ENCODE measurements around the gene FGD5.

Gene FGD5

DNA sequence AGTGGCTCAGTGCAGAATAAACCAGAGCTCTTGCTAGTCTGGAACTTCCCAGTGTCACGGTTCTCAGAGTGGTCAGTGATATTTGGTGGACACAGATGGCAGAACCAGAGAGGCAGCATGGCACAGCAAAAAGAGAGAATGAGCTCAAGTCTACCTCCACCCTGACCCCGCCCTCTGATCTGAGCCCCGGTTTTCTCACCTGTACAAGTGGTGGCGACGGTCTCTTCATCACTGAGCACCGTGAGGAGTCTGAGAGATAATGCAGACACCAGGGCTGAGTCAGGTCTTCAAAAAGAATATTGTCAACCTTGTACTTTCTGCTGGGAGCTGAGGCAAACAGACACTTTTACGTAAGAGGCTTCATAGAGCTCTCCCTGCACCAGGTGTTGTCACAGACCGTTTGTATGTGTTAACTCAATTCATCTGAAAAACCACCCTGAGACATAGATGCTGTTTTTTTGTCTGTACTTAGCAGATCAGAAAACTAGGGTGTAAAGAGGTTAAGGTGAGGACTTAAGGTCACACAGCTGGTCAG is 13.2 kb downstream of the FGD5 start:
- DNase-seq (ENCODE audit: low spot score), result no peak

DNA sequence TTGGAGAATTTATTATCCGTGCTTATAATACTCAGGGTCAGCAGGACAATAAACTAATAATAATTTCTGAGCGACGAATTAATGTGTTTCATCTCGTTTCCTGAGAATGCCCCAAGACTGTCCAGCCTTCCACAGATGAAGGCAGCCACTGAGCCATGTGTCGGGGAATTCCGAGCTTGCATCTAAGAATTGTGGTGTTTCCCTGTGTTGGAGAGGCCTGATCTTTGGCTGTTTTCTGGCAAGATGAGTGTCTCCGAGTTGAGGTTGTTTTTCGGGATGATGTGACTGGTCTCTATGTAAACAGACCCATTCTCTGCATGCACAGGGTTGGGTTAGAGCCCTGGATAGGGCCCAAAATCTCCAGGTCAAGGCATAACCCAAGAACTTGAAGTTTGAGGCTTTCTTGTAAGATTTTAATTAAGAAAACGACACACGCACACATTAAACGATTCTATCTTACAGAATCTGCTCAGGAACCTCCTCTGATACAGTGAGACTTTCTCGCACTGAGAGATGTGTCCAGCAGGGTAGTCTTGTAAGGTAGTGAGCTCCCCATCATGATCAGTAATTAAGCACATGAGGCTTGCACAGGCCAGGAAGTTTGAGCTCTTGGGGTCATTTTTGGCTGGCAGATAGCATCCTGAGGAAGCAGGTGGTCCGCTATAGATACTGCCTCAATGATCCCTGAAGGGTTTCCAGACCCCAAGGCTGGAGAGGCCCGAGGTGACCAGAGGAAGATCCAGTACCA is 14.4 kb downstream of the FGD5 start:
- DNase-seq (ENCODE audit: low spot score), result no peak

DNA sequence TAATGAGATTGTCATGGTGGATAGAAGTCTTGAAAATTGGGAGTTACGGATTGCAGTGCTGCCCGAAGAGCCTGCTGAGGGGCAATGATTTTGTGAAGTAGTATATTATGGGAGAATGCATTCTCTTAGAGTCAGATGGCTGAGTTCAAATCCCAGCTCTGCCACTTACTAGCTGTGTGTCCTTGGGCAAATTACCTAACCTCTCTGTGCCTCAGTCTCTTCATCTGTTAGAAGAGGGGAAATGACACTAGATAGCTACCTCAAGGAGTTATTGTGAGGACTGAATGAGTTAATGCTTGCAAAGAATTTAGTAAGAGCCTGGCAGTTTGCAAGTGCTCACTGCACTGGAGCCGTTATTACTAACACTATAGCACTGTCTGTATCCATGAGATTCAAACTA is 15.4 kb downstream of the FGD5 start:
- DNase-seq (ENCODE audit: low spot score), result no peak

DNA sequence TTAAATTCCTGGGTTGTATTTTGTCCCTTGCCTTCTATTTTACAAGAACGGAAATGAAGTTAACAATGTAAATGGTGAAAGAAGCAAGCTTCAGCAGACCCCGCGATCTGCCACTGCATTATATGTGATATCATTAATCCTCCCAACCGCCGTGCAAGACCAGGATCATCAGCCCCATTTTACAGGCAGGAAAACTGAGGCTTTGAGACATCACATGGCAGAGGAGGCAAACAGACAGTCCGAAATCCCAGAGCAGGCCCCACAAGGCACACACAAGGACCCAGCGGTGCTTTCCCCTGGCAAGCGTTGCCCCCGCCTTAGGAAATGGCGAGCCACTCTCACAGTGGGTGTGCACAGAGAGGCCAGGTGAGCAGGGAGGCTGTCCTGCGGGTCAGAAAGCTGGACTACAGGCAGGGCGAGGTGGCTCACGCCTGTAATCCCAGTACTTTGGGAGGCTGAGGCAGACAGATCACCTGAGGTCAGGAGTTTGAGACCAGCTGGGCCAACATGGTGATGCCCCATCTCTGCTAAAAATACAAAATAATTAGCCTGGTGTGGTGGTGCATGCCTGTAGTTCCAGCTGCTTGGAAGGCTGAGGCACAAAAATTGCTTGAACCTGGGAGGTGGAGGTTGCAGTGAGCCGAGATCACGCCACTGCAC is 16.2 kb downstream of the FGD5 start:
- DNase-seq (ENCODE audit: low spot score), result no peak

DNA sequence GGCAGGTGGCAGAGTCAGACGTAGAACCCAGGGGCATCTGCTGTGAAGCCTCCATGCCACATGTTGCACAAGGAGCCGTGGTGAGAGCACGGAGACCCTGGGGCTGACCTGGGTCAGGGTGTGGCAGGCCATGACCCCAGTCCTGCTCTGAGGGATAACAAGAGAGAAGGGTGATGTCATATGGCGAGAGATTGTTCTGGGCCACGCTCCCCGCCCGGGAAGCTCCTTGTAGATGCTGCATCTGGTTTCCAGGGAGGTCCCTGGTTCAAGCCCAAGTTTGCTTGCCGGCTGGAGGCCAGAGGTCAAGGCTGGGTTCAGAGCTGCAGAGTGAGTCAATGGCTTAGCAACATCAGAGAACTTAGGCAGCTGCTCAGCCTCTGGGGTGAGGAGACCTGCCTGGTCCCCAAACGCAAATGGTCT is 17.3 kb downstream of the FGD5 start:
- DNase-seq (ENCODE audit: low spot score), result no peak

DNA sequence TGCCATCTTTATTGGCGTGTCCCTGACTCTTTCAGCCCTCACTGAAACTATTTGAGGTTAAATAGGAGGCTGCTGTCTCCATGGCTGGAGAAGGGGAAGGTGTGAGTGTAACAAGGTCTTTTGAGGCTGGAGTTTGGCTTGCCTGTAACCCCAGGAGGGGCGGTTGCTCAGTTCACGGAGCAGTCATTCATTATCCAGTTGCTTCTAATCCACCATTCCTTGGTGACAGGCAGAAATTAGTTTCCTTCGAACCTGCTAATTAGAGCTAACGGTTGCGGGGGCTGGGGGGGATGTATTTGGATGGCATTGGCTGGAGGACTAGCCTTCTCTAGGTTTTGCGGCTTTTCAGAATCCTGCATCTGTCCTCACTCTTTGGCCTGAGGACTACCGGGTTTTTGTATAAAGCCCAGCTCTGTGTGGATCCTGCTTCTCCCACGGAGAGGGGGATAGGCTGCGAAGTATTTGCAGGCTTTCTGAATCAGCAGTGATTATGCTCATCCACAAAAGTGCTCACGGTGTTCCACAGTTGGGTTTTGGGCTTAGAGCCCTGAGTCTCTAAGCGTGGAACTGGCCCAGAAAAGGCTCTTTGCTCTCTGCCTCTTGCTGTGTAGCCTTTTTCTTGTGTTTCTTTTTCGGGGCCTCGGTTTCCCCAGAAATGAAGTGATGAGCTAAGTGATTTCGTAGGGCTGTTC is 18.6 kb downstream of the FGD5 start:
- no peak for DNase-seq (ENCODE audit: low spot score)

DNA sequence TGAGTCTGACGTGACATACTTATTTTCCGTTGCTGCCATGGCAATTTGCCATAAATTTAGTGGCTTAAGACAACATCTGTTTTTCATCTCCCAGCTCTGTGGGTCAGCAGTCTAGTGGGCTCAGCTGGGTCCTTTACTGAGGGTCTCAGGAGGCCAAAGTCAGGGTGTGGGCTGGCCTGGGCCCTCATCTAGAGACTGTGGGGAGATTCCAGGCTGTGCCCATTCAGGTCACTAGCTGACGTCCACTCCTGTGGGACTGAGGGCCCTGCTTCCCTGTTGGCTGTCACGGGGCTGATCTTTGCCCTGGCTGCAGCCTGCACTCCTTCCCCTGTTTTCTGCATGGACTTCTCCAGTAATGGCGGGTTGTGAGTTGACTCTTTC is 19.1 kb downstream of the FGD5 start:
- DNase-seq (ENCODE audit: low spot score), result no peak

DNA sequence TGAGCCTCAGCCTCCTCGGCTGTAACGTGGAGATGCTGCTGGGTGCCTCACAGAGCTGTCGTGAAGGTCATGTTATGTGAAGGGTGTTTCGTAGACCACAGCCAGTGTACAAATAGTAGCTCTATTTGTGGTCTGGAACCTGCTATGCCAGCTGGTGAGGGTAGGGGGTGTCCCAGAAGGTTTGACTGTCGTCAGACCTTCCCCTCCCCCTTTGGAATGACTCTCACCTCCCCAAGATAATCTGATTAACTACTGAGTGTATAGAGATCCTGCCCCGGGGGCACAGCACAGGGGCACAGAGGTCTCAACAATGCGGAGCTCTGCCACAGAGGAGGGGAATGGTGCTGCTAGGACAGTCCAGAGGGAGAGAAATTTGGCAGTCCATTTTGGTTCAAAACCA is 20.5 kb downstream of the FGD5 start:
- DNase-seq (ENCODE audit: low spot score), result no peak

DNA sequence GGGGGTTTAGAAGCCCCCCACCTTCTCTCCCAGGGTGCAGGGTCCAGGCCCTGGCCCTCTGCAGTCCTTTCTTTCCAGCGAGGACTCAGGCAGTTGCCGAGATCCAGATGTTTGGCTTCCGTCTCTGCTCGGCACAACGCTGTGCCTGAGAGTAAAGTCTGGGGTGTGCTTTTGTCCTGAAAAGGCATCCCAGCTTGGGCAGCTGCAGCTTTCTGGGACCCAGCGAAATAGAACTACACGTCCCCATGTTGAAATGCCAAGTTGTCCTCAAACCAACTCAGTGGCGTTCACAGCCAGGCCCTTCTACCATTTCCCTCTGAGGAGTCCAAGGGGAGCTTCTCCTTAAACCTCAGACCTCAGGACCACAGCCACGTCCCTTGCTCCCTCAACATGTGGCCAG is 23.1 kb downstream of the FGD5 start:
- no peak for DNase-seq (ENCODE audit: low spot score)

DNA sequence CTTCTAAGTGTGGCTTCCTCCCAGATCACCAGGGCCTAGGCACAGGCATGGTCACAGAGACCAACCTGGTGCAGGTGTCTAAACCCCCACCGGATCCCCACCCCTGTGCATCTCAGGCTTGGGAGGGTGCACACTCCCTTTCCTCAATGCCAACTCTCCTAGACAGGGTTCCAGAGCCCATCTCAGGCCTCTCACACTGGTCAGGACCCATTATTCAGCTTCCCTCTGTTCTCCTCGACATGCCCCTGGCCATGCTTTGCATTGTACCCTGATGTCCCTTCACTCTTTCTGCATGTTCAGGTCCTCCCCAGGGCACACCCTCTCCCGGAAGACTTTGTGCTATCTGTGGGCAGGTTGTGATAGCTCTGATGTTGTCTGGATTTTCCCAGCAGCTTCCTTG is 23.5 kb downstream of the FGD5 start:
- DNase-seq (ENCODE audit: low spot score), result no peak

DNA sequence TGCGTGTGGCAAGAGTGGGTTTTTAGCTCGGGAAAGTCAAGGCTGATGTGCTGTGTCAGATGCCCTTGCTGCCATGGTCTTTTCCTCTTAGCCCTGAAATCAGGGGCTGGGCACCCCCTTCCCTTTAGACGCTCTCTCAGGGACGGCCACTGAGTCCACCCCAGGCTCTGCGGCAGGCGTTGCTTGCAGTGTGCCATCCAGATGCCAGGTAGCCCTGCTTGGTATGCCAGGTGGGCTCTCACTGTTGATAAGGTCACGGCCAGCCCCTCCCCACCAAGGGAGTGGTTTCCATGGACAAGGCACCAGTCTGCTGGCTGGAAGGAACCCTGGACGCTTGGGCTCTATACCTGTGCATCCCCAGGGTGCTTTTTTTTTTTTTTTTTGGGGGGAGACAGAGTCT is 24.6 kb downstream of the FGD5 start:
- no peak for DNase-seq (ENCODE audit: low spot score)

DNA sequence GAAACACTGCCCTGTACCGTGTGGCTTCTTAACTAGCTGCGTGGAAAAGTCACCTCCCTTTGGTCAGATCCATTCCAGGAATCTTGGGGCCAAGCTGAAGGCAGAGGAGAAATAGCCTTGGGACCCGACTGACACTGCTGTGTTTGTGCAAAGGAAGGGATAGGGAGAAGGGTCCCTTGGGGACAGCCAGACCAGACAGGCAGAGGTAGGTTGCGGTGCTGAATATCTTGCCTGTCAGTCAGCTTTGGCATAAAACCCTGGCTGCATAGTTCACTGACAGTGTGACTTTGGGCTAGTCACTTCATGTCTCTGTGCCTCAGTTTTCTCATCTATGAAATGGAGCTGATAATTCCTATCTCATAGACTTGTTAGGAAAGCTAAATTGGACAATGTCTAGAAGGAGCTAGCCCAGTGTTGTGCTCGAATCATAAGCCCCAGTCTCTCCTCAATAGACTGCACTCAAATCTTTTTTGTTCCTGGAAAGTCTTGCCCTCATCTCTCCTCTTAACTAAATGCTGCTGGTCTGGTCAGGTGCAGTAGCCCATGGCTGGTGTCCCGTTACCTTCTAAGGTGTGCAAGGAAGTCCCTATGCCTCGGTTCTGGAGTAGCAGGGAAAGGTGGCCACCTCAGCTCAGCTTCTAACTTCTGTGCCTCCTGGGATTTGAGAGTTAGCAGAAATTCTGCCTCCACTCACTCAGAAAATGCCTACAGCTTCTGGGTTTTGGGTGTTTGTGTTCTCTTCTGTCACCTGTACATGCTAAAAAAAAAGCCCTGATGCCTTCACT is 25.8 kb downstream of the FGD5 start:
- DNase-seq (ENCODE audit: low spot score), result no peak

DNA sequence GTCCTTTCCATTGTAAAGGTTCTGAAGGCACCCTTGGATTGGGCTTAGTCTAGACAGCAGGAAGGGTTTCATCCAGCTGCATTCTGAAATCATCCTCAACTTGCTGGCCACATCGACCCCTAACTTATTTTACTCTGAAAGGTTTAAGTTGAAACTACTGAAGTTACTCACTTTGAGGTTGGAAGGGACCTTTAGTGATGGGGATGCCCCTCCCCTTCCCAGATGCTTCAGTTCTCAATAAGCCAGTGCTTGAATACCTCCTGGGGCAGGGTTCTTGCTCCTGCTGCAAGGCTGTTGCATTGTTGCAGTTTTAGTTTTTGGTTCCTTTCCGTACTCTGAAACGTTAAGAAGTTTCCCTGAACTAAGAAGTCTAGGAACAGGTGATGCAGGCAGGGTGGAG is 26.4 kb downstream of the FGD5 start:
- no peak for DNase-seq (ENCODE audit: low spot score)

DNA sequence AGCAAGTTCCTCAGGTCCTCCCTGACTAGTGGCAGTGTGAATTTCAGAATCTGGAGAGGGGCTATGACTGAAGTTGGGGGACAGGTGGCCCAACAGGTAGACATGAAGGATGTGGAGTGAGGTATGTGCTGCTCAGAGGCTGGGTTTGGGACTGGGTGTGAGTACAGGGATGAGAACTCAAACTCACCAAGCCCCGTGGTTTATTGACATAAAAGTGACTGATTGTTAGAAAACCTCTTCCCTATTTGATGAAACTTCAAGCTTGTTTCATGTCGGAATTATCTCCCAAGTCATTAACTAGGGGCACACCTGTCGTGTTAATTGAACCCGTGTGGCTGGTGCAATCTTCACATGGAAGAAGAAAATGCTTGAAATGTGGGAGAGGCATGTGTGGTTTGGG is 27.1 kb downstream of the FGD5 start:
- no peak for DNase-seq (ENCODE audit: low spot score)

DNA sequence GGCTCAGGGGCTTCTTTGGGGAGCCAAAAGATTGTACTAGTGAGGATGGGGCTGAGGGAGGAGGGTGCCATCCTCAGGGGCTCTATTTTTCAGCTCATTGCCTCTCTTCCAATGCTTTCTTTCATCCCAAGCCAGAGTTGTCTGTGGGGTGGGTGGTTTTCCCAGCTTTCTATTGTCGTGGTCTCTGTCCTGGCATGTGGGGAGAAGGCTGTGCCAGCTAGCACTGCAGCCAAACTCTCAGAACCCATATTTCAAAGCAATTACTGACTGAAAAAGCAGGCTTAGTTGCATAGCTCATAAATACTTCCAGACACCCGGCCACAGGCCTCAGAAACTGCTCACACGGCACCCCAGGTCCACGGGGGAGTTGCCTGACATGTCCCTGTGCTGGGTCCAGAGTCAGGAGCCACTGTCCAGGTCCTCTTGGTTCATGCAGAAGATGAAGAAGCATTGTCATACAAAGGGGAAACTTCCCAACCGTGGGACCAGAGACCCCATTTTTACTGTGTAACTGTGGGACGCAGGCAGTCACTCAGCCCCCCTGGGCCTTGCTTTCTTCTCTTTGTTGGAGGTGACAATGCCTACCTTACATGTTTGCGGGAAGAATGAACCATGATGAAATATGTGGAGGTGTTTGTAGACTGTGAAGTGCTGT is 27.6 kb downstream of the FGD5 start:
- DNase-seq (ENCODE audit: low spot score), result no peak

DNA sequence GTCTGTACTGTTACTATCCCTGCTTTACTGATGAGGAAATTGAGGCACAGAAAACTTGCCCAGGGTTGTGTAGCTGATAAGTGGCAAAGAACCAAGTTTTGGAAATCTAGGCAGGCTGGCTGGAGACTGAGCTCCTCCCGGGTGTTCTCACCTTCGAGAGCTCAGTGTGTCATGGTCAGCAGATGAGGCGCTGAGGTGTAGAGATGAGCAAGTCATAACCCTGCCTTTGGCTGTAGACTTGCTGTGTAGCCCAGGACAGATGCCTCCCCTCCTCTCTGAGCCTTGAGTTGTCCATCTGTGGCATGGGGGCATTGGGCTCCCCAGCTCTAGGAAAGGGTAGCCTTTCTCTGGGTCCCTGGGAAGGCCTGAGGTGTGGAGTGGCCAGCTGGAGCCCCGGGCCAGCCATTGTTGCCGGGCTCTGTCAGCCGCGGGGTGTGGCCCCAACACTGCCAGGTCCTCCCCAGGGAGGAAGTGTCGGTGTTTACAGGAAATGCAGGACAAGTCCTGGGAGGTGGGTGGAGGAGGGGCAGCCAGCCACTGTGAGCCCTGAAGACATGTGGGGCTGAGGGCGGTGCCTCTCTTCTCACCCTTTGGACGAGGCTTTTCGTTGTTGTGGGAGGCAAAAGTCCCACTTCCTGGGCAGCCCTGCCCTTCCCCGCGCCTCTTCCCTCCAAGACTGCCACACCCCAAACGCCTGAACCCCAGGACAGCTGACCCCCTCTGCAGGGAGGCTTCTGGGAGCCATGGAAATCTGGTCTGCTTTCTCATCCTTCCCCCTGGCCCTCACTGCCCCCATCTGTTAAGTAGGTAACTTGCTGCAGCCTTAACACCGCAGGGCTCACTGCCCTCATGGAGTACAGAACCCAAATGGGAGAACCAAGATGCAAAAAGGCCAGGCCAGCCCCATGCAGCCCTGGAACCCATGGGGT is 29.1 kb downstream of the FGD5 start:
- no peak for DNase-seq (ENCODE audit: low spot score)

DNA sequence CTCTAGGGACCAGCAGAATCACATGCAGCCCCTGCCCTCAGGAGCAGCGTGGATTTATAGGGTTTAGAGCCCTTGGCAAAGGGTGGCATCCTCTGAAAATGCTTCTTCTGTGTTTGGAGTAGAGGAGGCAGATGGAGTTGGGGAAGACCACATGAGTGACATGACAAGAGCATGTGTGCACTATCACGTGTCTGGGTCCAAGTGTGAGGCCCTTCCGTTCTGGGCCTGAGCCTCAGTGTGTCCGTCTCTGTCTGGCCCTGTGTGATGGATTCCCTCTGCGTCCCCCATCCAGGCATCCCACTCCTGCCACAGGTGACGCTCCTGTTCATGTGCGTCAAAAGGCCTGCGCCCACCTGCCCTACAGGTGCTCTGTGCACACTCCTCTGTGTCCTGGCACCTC is 30.1 kb downstream of the FGD5 start:
- no peak for DNase-seq (ENCODE audit: low spot score)

DNA sequence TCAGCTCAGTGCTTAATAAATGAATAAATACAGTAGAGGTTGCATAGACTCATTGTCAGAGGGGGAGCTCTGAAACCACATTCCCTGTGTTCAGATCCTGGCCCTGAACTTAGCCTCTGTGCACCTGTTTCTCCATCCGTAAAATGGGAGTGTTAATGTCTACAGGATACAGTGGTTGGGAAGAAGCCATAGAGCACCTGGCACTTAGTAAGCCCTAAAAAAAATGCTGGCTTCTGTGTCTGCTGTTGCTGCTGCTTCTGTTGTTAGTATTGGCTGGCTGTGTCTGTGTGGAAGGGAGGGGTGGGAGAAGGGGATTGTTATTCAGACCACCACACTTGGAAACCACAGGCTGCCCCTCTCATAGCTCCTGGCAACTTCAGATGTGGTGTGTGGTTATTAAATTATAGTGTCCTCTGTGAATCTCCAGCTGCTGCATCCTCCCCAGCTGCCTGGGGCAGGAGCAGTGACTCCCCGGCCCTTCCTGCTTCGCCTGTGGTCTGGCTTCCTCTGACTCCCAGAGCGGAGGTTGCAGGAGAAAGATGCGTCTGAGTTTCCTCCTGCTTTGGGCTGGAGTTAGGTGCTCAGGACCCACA is 31.0 kb downstream of the FGD5 start:
- DNase-seq (ENCODE audit: low spot score), result no peak

DNA sequence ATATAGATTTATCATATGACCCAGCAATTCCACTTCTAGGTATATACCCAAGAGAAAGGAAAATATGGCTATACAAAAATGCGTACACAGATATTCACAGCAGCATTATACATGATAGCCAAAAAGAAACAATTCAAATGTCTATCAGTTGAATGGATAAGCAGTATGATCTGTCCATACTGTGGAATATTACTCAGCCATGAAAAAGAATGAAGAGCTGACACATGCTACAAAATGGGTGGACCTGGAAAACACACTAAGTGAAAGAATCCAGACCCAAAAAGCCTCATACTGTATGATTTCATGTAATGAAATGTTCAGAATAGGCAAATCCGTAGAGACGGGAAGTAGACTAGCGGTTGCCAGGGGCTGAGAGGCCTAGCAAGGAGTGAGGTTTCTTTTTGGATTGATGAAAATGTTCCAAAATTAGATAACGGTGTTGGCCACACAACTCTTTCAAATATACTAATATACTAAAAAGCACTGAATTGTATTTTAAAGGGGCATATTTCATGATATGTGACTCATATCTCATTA is 33.4 kb downstream of the FGD5 start:
- DNase-seq (ENCODE audit: low spot score), result no peak

DNA sequence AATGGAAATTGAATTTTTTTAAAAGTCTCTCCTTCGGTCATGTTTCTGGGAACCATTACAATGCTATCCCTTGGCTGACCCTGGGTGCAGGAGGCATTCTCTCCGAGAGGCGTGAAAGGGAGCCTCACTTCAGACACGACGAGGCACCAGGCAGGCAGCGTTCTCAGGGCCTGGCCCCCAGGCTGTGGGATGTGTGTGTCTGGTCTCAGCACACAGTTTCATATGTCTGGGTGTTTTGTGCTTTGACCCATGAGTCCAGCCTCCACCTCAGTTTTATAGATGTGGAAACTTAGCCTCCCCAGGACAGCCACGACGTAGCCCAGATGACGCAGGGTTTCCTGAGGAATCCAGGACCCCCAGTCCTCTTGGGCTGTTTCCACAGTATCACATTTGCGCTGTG is 34.0 kb downstream of the FGD5 start:
- DNase-seq (ENCODE audit: low spot score), result no peak
